HG03196 (cell line): ENCODE data around the gene STAT3.
"Not testable (repeated sequence)": the region's sequence is repeated elsewhere in the genome, so short reads cannot be mapped to it uniquely, and the experiment has no call there.

ENCODE experiments used
- ATAC-seq: cut with Tn5 transposase; IDR thresholded peaks from one replicate; pipeline ENCODE4 v1.9.1; 2021; ENCODE audit not compliant: unreplicated experiment

The STAT3 gene

GRCh38 chr17:42388381-42389134, at the start of gene STAT3:
TSS of gene STAT3 (minus strand) at chr17:42388442. CDS start at chr17:42348516, 39,926 bp downstream.
- peak; percentile 86 for ATAC-seq

GRCh38 chr17:42436391-42436790, 48.1 kb upstream of the STAT3 start:
- no peak for ATAC-seq

GRCh38 chr17:42431758-42432161, 43.5 kb upstream of the STAT3 start:
- no peak for ATAC-seq

- ATAC-seq = no peak
These were observed 41.6 kb upstream of the STAT3 start for GRCh38 chr17:42429726-42430447.

- no peak for ATAC-seq
These were observed 40.1 kb upstream of the STAT3 start for GRCh38 chr17:42428141-42428944.

GRCh38 chr17:42424991-42425610, 36.9 kb upstream of the STAT3 start:
- ATAC-seq = no peak

- ATAC-seq = no peak
These were observed 35.5 kb upstream of the STAT3 start for GRCh38 chr17:42423766-42424165.

- ATAC-seq = no peak
These were observed 34.9 kb upstream of the STAT3 start, which contains the start of gene CAVIN1 for GRCh38 chr17:42422958-42423712. TSS of gene CAVIN1 (minus strand) at chr17:42423256. CDS start at chr17:42423097, 159 bp downstream.

- no peak for ATAC-seq
These were observed 34.2 kb upstream of the STAT3 start for GRCh38 chr17:42422412-42422957.

- ATAC-seq = no peak
These were observed 33.5 kb upstream of the STAT3 start for GRCh38 chr17:42421507-42422338.

- ATAC-seq = no peak
These were observed 32.9 kb upstream of the STAT3 start for GRCh38 chr17:42421136-42421506.

GRCh38 chr17:42417981-42418380, 29.7 kb upstream of the STAT3 start:
- not testable (repeated sequence) for ATAC-seq

GRCh38 chr17:42414704-42415409, 26.6 kb upstream of the STAT3 start:
- ATAC-seq = no peak

GRCh38 chr17:42413464-42414040, 25.3 kb upstream of the STAT3 start:
- no peak for ATAC-seq

- ATAC-seq = no peak
These were observed 23.9 kb upstream of the STAT3 start for GRCh38 chr17:42411905-42412679.

GRCh38 chr17:42411361-42411760, 23.1 kb upstream of the STAT3 start:
- ATAC-seq = no peak

- ATAC-seq = no peak
These were observed 22.1 kb upstream of the STAT3 start for GRCh38 chr17:42410319-42410685.
